HG02981 (cell line): ENCODE results near the gene RYR1.
"Not testable (repeated sequence)": the region's sequence is repeated elsewhere in the genome, so short reads cannot be mapped to it uniquely, and the experiment has no call there.

Source experiments
- ATAC-seq: cut with Tn5 transposase; IDR thresholded peaks from one replicate; pipeline ENCODE4 v1.9.1; 2021; ENCODE audit warnings: mild to moderate bottlenecking, moderate library complexity; ENCODE audit not compliant: unreplicated experiment

Gene RYR1

DNA sequence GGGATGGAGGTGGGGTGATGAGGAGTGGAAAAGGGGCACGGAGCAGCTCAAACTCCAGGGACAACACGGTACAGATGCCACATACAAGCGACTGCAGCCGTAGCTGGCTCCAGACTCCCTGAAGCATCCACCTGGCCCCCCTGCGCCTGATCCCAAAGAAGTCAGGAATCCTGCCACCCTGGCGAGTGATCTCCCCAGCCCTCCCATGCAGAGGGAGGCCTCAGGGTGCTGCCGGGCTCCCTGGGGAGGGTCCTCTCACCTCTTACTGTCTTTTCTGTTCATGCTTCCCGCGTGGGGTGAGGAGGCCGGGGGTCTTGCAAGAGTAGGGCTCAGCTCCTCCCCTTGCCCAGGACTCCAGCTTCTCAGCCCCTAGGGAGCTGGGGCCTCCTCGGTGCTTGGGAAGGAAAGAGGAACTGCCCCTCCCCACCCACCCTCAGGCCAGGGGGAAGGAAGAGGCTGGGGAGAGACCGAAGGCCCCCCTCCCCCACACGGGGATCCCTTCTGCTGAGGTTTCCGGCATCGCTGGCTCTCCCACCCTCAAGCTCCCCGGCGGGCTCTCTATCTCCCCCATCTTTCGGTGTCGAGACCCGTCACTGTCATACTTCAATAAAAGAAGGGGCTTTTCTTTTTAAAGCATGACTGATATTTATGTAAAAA lies 7.6 kb upstream of the RYR1 start, which contains the start of gene RASGRP4:
Gene RASGRP4 (minus strand): TSS at position 410 of the 657 bp plus-strand sequence. CDS start 128 bp downstream, at position 282.
- no peak for ATAC-seq

DNA sequence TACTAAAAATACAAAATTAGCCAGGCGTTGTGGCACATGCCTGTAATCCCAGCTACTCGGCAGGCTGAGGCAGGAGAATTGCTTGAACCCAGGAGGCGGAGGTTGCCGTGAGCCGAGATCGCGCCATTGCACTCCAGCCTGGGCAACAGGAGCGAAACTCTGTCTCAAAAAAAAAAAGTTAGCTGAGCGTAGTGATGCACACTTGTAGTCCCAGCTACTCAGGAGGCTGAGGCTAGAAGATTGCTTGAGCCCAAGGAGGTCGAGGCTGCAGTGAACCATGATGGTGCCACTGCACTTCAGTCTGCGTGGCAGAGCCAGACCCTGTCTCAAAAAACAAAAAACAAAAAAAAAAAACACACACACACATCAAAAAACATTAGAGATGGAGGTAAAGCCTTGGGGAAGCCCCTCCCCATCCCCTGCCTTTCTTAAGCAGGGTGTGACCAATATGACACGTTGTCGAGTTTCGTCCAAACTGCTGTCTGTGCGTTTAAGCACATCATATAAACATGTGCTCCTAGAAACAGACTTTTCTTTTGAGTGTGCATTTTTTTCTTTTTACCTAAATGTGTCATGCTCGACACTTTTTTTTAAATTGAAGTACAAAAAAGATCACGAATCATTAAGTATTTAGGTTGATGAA lies 6.3 kb upstream of the RYR1 start:
- not testable (repeated sequence) for ATAC-seq

DNA sequence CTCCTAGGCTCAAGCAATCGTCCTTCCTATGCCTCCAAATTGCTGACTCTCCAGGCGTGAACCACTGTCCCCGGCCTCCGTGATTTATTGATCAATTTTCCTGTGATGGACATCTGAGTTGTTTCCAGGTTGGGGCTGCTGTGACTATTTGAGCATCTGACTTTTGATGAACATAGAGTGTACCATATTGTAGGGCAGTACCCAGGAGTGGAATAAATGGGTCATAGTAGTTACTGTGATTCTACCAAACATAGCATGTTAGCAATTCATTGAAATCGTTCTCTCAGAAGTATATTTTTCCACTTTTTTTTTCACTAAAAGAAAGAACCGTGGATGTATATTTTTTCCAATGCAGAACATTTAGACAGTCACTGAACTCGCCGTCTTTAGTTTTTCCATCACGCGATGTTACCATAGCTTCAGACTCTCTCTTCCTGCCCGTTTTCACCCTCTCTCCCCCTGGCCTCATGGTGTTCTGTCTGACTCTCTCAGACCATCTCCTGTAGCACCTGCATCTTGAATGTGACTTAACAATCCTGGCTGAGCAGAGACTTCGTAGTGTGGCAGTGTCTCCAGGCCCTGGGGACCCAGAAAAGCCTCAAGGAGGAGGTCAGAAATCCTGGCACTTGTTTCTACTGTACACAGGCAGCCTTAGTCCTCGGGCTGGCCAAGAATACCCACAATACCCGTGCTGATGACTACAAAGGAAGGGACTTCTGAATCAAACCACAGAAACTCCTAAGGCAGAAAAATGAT lies 4.3 kb upstream of the RYR1 start:
- ATAC-seq = no peak

DNA sequence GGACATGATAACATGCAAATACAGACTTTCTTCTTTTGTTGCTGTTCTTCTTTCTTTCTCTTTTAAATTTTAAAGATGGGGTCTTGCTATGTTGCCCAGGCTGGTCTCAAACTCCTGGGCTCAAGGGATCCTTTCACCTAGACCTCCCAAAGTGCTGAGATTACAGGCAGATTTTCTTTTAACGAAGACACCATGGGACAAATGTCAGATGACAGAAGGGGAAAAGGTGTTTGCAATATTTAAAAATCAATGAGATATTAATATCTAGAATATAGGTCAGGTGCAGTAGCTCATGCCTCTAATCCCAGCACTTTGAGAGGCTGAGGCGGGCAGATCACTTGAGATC lies 3.7 kb upstream of the RYR1 start:
- ATAC-seq = no peak

DNA sequence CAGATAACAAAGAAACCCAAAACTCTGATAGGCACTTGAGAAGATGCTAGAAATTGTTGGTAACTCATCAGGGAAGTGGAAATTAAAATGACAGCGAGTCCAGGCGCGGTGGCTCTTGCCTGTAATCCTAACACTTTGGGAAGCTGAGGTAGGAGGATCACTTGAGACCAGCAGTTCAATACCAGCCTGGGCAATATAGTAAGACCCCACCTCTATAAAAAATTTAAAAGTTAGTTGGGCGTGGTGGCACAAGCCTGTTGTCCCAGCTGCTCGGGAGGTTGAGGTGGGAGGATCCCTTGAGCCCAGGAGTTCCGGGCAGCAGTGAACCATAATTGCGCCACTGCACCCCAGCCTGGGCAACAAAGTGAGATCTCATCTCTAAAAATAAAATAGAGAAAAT lies 2.6 kb upstream of the RYR1 start:
- no peak for ATAC-seq

DNA sequence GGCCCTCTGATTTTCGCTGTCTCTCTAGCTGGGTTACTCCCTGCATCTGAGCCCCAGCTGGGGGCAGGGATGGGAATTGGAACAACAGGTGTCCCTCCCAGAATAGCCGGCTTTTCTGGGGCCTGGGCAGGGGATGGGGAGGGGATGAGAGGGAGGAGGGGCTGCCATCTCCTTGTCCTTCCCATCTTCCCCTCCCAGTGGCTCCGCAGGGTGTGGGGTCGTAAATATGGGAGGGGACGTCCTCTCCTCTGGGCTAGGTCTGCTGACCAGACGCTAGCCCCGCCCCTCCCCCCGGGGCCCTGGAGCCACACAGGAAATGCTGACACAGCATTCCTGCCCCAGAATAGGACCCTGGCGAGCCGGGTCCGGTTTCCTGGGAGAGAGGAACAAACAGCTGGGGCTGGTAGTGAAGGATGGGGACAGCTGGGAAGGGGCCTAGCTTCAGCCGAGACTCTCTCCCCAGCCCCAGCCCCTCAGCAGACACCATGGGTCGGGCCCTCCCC lies 1.1 kb downstream of the RYR1 start:
- no peak for ATAC-seq

DNA sequence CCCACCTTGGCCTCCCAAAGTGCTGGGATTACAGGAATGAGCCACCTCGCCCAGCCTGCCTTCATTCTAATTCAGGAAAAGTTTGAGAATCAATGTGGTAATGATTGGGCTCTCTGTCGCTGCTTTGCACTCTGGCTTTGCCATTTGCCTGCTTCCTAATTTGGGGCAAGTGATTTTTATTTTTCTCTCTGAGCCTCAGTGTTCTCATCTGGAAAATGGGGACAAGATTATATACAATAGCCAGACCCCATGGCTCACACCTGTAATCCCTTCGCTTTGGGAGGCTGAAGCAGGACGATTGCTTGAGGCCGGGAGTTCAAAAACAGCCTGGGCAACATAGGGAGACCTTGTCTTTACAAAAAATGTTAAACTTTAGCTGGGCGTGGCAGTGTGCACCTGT lies 3.8 kb downstream of the RYR1 start:
- ATAC-seq = no peak

DNA sequence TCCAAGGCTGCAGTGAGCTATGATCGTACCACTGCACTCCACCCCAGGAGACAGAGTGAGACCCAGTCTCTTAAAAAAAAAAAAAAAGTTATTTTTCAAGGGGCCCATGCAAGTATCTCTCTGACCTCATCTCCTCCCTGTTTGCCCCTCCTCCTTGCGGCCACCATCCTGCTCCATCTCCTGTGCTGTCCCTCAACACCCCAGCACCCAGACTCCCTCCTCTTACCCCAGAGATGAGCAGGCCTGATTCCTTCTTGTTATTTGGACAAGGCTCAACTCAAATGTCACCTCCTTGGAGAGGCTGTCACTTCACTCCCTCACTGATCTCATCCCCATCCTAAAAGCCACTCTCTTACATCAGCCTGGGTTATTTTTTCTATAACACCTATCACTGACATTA lies 4.4 kb downstream of the RYR1 start:
- no peak for ATAC-seq

DNA sequence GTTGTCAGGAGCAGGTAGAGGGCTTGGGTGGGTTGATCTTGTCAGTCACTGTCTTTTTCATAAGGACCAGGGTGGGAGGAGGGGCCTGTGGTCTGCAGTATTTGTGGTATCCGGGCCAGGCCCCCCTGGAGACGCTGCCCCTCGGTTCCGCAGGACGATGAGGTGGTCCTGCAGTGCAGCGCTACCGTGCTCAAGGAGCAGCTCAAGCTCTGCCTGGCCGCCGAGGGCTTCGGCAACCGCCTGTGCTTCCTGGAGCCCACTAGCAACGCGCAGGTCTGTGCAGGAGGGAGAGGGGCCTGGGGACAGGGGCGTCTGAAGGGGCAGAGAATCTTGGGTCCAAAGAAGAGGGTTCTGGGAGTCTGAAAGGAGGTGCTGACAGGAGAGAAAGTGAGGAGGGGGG lies 7.1 kb downstream of the RYR1 start:
- ATAC-seq = no peak

DNA sequence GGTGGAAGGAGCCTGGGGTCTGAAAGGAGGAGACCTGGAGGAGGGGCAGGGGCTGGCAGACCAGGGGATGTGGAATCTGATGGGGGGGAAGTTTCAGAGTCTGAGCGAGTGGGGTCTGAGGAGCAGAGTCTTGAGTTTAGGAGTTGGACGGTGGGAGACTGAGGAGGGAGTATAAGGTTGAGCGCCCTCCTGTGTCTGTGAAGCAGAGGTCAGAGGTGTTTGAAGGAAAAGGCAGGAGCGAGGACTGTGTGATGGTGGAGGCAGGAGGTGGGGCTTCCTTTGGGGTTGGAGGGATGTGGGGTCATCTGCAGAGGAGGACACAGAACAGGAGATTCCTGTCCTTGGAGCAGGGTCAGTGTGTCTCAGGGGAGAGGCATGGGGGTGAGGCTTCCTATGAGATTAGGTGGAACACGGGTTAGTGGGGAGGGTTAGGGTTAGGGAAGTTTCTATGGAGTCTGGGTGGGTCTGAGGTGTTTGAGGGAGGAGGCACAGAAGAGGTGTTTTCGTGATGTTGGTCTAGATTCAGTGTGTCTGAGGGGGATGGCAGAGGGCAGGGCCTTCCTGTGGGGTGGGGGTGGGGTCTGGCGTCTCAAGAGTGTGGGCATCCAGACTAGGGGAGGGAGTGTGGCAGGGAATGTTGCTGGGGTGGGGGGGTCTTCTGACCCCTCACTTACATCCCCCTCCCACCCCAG lies 8.3 kb downstream of the RYR1 start:
- ATAC-seq = no peak

DNA sequence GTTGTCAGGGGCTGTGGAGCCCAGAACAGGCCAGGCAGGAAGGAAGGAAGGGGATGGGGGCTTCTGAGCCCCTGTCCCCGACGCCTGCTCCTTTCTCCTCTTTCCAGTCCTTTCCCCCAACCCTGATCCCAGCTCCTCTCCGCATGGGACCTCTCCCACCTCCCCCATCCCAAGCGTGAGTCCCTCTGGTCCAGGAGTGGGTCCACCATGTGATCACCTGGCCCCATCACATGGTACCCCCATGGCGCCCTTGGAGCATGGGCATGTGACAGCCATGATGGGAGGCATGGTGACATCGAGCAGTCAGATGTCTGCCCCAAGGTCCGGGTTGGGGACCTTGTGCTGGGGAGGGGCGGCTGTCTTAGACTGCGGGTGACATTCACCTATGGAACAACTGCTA lies 9.2 kb downstream of the RYR1 start:
- no peak for ATAC-seq

DNA sequence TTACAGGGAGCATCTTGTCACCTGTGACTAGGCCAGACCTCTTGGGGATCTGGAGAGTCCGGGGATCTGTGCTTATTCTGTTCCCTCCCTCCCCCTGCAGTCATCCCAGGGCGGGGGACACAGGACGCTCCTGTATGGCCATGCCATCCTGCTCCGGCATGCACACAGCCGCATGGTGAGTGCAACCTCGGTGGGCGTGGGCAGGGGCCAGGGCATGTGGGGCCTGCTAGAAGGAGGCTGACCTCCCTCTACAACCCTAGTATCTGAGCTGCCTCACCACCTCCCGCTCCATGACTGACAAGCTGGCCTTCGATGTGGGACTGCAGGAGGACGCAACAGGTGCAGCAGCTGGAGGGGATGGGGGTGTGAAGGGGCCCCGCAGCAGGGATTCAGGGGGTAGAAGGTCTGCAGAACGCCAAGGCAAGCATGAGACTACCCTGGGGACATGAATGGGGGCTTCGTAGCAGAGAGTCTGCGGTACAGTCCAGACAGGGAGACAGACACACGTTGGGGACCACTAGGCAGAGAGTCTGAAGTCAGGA lies 10.0 kb downstream of the RYR1 start:
- ATAC-seq = no peak

DNA sequence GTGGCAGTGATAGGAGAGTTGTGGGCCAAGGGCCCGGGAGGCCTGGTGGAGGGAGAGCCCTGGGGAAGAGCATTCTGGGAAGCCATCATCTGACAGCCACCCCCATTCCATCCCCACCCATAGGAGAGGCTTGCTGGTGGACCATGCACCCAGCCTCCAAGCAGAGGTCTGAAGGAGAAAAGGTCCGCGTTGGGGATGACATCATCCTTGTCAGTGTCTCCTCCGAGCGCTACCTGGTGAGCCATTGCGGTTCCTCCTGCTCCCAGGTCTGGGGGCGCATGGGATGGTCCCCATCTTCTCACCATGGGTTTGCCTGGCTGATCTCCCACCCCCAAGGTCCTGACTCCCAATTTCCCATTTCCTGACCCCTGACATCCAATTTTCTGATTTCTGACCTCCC lies 10.5 kb downstream of the RYR1 start:
- no peak for ATAC-seq

DNA sequence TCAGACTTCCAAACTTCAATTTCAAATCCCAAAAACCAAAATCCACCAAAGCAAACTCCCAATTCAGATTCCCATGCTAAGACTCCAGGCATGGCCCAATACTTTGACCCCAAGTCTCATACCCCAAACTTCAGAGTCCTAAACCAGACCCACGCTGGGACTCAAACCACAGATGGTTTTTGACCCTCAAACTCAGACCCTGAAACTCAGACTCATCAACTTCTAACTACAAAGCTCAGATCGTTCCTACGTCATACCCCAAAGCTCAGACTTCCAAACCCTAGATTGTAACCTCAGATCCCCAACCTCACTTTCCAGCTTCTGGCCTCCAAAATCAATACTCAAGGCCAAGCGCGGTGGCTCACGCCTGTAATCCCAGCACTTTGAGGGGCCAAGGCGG lies 11.9 kb downstream of the RYR1 start:
- ATAC-seq = no peak

DNA sequence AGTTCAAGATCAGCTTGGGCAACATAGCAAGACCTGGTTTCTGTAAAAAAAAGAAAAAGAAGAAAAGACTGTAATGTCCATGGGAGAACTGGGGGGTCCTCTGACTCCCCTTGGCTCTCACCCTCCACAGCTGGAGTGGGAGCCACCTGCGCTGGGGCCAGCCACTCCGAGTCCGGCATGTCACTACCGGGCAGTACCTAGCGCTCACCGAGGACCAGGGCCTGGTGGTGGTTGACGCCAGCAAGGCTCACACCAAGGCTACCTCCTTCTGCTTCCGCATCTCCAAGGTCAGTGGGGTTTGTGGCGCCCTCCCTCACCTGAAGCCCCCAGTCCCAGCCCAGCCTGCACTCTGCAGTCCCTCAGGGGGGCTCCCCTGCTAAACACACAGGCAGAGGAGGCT lies 14.7 kb downstream of the RYR1 start:
- no peak for ATAC-seq

DNA sequence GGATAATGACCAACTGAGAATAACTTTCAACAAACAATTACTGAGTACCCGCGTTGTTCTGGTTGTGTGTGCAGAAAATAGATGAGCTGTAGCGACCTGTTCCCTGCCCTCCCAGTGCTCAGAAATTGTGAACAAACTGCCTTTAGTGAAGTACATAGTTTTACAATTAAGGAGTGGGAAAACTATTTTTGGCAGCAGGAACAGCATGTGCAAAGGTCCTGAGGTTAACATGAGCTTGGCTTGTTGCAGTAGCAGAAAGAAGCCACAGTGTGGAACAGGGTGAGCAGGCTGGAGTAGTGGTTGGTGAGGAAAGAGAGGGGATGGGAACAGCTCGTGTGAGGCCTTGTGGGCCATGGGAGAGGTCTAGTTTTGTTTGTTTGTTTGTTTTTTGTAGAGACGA lies 16.0 kb downstream of the RYR1 start:
- ATAC-seq = no peak

DNA sequence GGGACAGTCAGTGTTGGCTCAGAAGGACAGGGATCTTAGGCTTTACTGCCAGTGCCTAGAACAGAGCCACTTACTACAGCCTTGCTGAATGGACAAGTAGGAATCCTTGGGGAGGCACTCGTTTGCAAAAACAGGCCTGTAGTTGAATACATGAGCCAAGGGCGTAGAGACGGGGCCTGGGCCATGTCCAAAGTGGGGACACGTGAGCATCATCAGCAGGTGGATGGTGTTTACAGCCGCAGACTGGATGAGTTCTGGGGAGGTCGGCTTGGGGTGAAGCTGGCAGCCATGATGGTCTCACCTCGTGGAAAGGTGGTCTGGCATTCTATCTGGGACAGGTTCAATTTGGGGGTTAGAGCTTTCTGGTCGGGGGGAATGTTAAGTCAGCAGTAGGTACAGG lies 17.5 kb downstream of the RYR1 start:
- ATAC-seq = no peak

DNA sequence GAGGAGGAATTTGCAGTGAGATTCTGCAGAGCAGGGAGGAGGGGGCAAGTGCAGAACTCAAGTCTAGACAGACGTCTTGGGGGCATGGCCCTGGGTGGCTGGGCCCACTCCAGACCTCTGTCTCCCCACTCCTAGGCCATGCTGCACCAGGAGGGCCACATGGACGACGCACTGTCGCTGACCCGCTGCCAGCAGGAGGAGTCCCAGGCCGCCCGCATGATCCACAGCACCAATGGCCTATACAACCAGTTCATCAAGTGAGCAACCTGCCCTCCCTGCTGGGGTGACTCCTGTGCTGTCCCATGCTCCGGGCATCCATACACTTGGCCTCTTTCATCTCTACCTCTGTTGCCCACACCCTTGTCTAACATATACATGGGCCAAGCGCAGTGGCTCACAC lies 18.1 kb downstream of the RYR1 start:
- no peak for ATAC-seq

DNA sequence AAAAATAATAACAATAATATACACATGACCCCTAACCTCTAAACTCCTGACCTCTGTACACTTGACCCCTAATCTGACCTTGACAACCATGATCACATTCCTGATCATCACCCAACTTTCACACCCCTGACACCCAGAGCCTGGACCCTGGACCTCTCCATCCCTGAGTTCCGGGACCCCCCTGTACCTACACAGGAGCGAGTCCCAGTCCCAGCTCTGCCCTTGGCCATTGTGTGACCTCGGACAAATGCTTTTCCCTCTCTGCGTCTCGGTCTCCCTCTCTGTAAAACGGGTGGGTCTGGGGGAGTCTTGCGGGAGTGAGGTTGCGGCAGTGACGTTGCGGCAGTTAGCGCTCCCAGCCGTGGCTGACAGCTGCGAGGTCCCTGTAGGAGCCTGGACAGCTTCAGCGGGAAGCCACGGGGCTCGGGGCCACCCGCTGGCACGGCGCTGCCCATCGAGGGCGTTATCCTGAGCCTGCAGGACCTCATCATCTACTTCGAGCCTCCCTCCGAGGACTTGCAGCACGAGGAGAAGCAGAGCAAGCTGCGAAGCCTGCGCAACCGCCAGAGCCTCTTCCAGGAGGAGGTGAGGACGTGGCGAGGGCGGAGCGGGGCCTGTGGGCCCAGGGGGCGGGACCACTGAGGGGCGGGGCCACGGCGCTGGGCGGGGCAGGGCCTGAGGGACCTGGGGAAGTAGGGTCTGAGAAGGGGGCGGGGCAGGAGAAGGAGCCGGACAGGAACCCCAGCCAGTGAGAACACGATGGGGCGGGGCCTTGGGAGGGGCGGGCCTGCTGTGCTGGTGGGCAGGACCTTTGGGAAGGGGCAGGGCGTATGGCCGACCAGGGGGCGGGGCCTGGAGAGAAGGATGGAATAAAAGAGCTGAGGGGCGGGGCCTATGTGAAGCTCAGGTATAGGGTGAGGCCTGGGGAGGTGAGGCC lies 19.2 kb downstream of the RYR1 start:
- ATAC-seq = no peak

DNA sequence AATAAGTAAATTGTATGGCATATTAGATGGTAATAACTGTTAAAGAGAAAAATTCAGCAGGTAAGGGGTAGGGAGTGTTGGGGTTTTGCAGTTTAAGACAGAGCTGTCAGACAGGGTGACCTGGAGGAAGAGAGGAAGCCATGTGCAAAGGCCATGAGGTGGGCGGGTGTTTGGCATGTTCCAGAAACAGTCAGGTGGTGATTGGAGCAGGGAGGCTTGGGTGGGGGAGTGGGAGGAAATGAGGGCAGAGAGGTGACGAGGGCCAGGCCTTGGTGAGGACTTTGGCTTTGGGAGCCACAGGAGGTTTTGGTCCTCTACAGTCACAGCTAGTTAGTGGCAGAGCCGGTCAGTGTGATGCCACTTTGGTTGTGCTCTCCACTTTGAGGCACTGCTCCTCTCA lies 20.1 kb downstream of the RYR1 start:
- no peak for ATAC-seq
